Body of pancreas (tissue), 4 donors: ENCODE results near the gene RER1.

Source experiments
- POLR2A ChIP-seq, 3 donors: fragments of 450-650 bp; IDR thresholded peaks; one replicate each; pipeline ENCODE4 v1.6.1; 2016; ENCODE audit warnings: antibody characterized with exemption in 3 of 3, mild to moderate bottlenecking in 2 of 3
- TF ChIP-seq, protein P1 (sequence below), 7 experiments: fragments of 450-650 bp in 4 of 7; fragments of 200-600 bp in 3 of 7; sonication (generic) in 3 of 7; IDR thresholded peaks; one replicate each; pipeline ENCODE4 v1.5.1; 2016 to 2019; ENCODE audit warnings: antibody characterized with exemption in 7 of 7

GRCh38 chr1:2398871-2399270 is 7.2 kb downstream of the RER1 start:
- TF ChIP-seq, protein P1, sequence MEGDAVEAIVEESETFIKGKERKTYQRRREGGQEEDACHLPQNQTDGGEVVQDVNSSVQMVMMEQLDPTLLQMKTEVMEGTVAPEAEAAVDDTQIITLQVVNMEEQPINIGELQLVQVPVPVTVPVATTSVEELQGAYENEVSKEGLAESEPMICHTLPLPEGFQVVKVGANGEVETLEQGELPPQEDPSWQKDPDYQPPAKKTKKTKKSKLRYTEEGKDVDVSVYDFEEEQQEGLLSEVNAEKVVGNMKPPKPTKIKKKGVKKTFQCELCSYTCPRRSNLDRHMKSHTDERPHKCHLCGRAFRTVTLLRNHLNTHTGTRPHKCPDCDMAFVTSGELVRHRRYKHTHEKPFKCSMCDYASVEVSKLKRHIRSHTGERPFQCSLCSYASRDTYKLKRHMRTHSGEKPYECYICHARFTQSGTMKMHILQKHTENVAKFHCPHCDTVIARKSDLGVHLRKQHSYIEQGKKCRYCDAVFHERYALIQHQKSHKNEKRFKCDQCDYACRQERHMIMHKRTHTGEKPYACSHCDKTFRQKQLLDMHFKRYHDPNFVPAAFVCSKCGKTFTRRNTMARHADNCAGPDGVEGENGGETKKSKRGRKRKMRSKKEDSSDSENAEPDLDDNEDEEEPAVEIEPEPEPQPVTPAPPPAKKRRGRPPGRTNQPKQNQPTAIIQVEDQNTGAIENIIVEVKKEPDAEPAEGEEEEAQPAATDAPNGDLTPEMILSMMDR (IDR thresholded peaks at IDR 0.05), result no peak
- TF ChIP-seq POLR2A (IDR thresholded peaks at IDR 0.05), result no peak
